Thymus (tissue), 11 donors: Measurements from ENCODE around the gene BEST1. TPM values are rescaled to one million over a fixed set of nuclear protein-coding genes. Genes with fewer than 3 reads are reported as not detected.

ENCODE experiments used
- DNase-seq, 9 donors: peaks; one replicate each; pipeline ENCODE4 v3.0.0-alpha.2; 2013; ENCODE audit warnings: low spot score in 9 of 9, low read depth in 6 of 9, missing footprints in 1 of 9
- H3K27ac ChIP-seq, 2 donors: one replicate each; pipeline ENCODE4 v1.5.1; 2013; ENCODE audit warnings: control low read depth in 1 of 2, low read depth in 1 of 2, low read length in 1 of 2, mild to moderate bottlenecking in 1 of 2, moderate library complexity in 1 of 2
- H3K27me3 ChIP-seq, 2 donors: one replicate each; pipeline ENCODE4 v1.5.1; 2013; ENCODE audit warnings: low read length in 1 of 2; ENCODE audit not compliant: control insufficient read depth in 2 of 2, insufficient read depth in 1 of 2
- H3K36me3 ChIP-seq, 2 donors: one replicate each; pipeline ENCODE4 v1.5.1; 2013; ENCODE audit warnings: low read length in 1 of 2, mild to moderate bottlenecking in 1 of 2, moderate library complexity in 1 of 2; ENCODE audit not compliant: control insufficient read depth in 2 of 2, insufficient read depth in 2 of 2
- H3K4me1 ChIP-seq, 2 donors: one replicate each; pipeline ENCODE4 v1.5.1; 2013; ENCODE audit warnings: low read length in 2 of 2; ENCODE audit not compliant: control insufficient read depth in 2 of 2, insufficient read depth in 2 of 2
- H3K4me3 ChIP-seq, 2 donors: one replicate each; pipeline ENCODE4 v1.5.1; 2013; ENCODE audit warnings: low read length in 2 of 2, control low read depth in 1 of 2, mild to moderate bottlenecking in 1 of 2
- H3K9me3 ChIP-seq, 2 donors: one replicate each; pipeline ENCODE4 v1.5.1; 2013; ENCODE audit warnings: low read length in 1 of 2, mild to moderate bottlenecking in 1 of 2; ENCODE audit not compliant: control insufficient read depth in 2 of 2, insufficient read depth in 1 of 2
- WGBS: extraction: QIAGEN DNeasy Blood & Tissue Kit; methylation state at CpG from one replicate; pipeline ENCODE4 v1.1.7; 2013; 5-methylcytosine and 5-hydroxymethylcytosine counted together
- polyA plus RNA-seq: library from polyadenylated mRNA; stranded (reverse); fragments of 200-250 nt; gene quantifications from one replicate; pipeline ENCODE4 v1.2.3, GENCODE V29; 2013
- total RNA-seq: library from RNA; stranded (reverse); fragments of 120-200 nt; gene quantifications from one replicate; pipeline ENCODE4 v1.2.4, GENCODE V29; 2013
- donor health status: healthy.

The BEST1 gene
- total and polyA plus RNA-seq, 2 donors = 0.47 to 3.3 TPM

GRCh38 chr11:61907282-61907681 is 42.9 kb upstream of the BEST1 start:
- H3K4me1 ChIP-seq = peaks cover 0 to 17% of the 10 kb centered on the region in 2 donors
- DNase-seq = no peak

GRCh38 chr11:61907871-61908729 is 42.1 kb upstream of the BEST1 start:
- Histone ChIP-seq H3K27me3 (peaks cover 0 to 17% of the 10 kb centered on the region in 2 donors), H3K27ac (no peak overlapping the region), H3K36me3 (no peaks in the 10 kb centered on the region), H3K4me3 (no peak overlapping the region), H3K9me3 (no peaks in the 10 kb centered on the region), H3K4me1 (peaks cover 0 to 17% of the 10 kb centered on the region in 2 donors)
- 97% methylated on average over 21 of the region's 21 CpGs for WGBS
- no peak for DNase-seq

More at GRCh38 chr11:61907282-61907681, 42.9 kb upstream of the BEST1 start:
- no peak overlapping the region for H3K27ac ChIP-seq
- H3K4me3 ChIP-seq = no peak overlapping the region
- peaks cover 0 to 15% of the 10 kb centered on the region in 2 donors for H3K27me3 ChIP-seq
- no peaks in the 10 kb centered on the region for H3K9me3 ChIP-seq
- no peaks in the 10 kb centered on the region for H3K36me3 ChIP-seq
- 94% methylated on average over 19 of the region's 19 CpGs for WGBS

GRCh38 chr11:61908730-61909316 is 41.3 kb upstream of the BEST1 start:
- H3K36me3 ChIP-seq = no peaks in the 10 kb centered on the region
- H3K4me3 ChIP-seq = no peak overlapping the region
- H3K9me3 ChIP-seq = no peaks in the 10 kb centered on the region
- 89% methylated on average over 10 of the region's 10 CpGs for WGBS
- H3K4me1 ChIP-seq = peaks cover 0 to 17% of the 10 kb centered on the region in 2 donors
- DNase-seq = no peak
- no peak overlapping the region for H3K27ac ChIP-seq
- peaks cover 0 to 22% of the 10 kb centered on the region in 2 donors for H3K27me3 ChIP-seq

GRCh38 chr11:61910187-61911127 is 39.7 kb upstream of the BEST1 start:
- no peak overlapping the region for H3K4me3 ChIP-seq
- DNase-seq = no peak
- H3K27ac ChIP-seq = peak overlapping the region in 1 of 2 donors; percentile 41
- H3K4me1 ChIP-seq = peaks cover 0 to 13% of the 10 kb centered on the region in 2 donors
- H3K36me3 ChIP-seq = no peaks in the 10 kb centered on the region
- H3K27me3 ChIP-seq = peaks cover 5 to 24% of the 10 kb centered on the region in 2 donors
- WGBS = 93% methylated on average over 13 of the region's 13 CpGs
- H3K9me3 ChIP-seq = no peaks in the 10 kb centered on the region

GRCh38 chr11:61911128-61911700 is 38.9 kb upstream of the BEST1 start:
- WGBS = 89% methylated on average over 7 of the region's 7 CpGs
- H3K4me1 ChIP-seq = peaks cover 0 to 13% of the 10 kb centered on the region in 2 donors
- H3K4me3 ChIP-seq = no peak overlapping the region
- no peak overlapping the region for H3K27ac ChIP-seq
- H3K36me3 ChIP-seq = no peaks in the 10 kb centered on the region
- no peaks in the 10 kb centered on the region for H3K9me3 ChIP-seq
- peaks cover 10 to 31% of the 10 kb centered on the region in 2 donors for H3K27me3 ChIP-seq
- no peak for DNase-seq

GRCh38 chr11:61911701-61912529 is 38.2 kb upstream of the BEST1 start:
- H3K36me3 ChIP-seq = no peaks in the 10 kb centered on the region
- no peak overlapping the region for H3K27ac ChIP-seq
- no peak for DNase-seq
- peaks cover 17 to 38% of the 10 kb centered on the region in 2 donors for H3K27me3 ChIP-seq
- H3K9me3 ChIP-seq = no peaks in the 10 kb centered on the region
- no peak overlapping the region for H3K4me3 ChIP-seq
- WGBS = 81% methylated on average over 17 of the region's 17 CpGs
- H3K4me1 ChIP-seq = peaks cover 0 to 13% of the 10 kb centered on the region in 2 donors

- no peaks in the 10 kb centered on the region for H3K36me3 ChIP-seq
- H3K27ac ChIP-seq = no peak overlapping the region
- WGBS = 52% methylated on average over 6 of the region's 6 CpGs
- H3K4me3 ChIP-seq = no peak overlapping the region
- H3K4me1 ChIP-seq = peaks cover 0 to 13% of the 10 kb centered on the region in 2 donors
- H3K9me3 ChIP-seq = no peaks in the 10 kb centered on the region
- no peak for DNase-seq
- H3K27me3 ChIP-seq = peaks cover 23 to 42% of the 10 kb centered on the region in 2 donors
Measured at GRCh38 chr11:61912530-61912898, 37.6 kb upstream of the BEST1 start.
